K562 (cell line): ENCODE measurements around the gene WWC2. TPM values are rescaled to one million over a fixed set of nuclear protein-coding genes. Genes with fewer than 3 reads are reported as not detected.
A peak's percentile ranks its signal among the peaks of the same experiment; 100 is the strongest.

Experiments
- ARNT ChIP-seq, 2 experiments: fragments of 450-650 bp; IDR thresholded peaks; 2 replicates each; pipeline ENCODE4 v1.6.1; 2016; ENCODE audit warnings: mild to moderate bottlenecking in 1 of 2
- CBFA2T3 ChIP-seq: fragments of 450-650 bp; IDR thresholded peaks from 2 replicates; pipeline ENCODE4 v1.6.1; 2017
- CCAR2 ChIP-seq: fragments of 200-400 bp; formaldehyde crosslinking; IDR thresholded peaks from 2 replicates; pipeline ENCODE4 v1.6.1; 2017; ENCODE audit warnings: mild to moderate bottlenecking, low read depth, low read length
- HSF4 ChIP-seq: fragments of 250-450 bp; sonication (Bioruptor Pico); IDR thresholded peaks from 2 replicates; pipeline ENCODE4 v2.1.2; 2022; ENCODE audit warnings: mild to moderate bottlenecking, moderate library complexity, borderline replicate concordance
- KLF16 ChIP-seq: IDR thresholded peaks from 2 replicates; pipeline ENCODE4 v1.6.1; 2016; ENCODE audit warnings: antibody characterized with exemption
- MCM2 ChIP-seq: fragments of 450-650 bp; IDR thresholded peaks from 2 replicates; pipeline ENCODE4 v1.6.1; 2017; ENCODE audit warnings: low read depth, mild to moderate bottlenecking
- MGA ChIP-seq: fragments of 450-650 bp; IDR thresholded peaks from 2 replicates; pipeline ENCODE4 v1.6.1; 2016; ENCODE audit warnings: mild to moderate bottlenecking, moderate library complexity
- MLX ChIP-seq, 2 experiments: fragments of 450-650 bp in 1 of 2; sonication (generic) in 1 of 2; formaldehyde crosslinking; conservative IDR thresholded peaks; 2 replicates each; pipeline versions ENCODE4 v1.4.0 to v1.8.1; 2020 to 2022; ENCODE audit warnings: mild to moderate bottlenecking in 1 of 2, missing genetic modification reagents in 1 of 2
- NCOA4 ChIP-seq: fragments of 450-650 bp; IDR thresholded peaks from 2 replicates; pipeline ENCODE4 v1.6.1; 2018; ENCODE audit warnings: mild to moderate bottlenecking; ENCODE audit not compliant: partially characterized antibody
- ZMIZ1 ChIP-seq, 2 experiments: fragments of 150-350 bp in 1 of 2; IDR thresholded peaks; 2 replicates each; pipeline ENCODE4 v1.6.1; 2012 to 2016; ENCODE audit warnings: low read depth in 2 of 2, low read length in 2 of 2, mild to moderate bottlenecking in 1 of 2, moderate library complexity in 1 of 2
- ZNF143 ChIP-seq: sonication (generic); formaldehyde crosslinking; IDR thresholded peaks from 2 replicates; pipeline ENCODE4 v1.9.0; 2022; ENCODE audit warnings: mild to moderate bottlenecking, missing genetic modification reagents
- ZNF561 ChIP-seq: fragments of 450-650 bp; formaldehyde crosslinking; conservative IDR thresholded peaks from 2 replicates; pipeline ENCODE4 v1.4.0; 2020; ENCODE audit warnings: mild to moderate bottlenecking, moderate library complexity
- ZNF717 ChIP-seq: fragments of 250-450 bp; sonication (Bioruptor Pico); IDR thresholded peaks from 2 replicates; pipeline ENCODE4 v1.5.0; 2021
- polyA plus RNA-seq, 8 experiments: library from polyadenylated mRNA; depleted of rRNA in 4 of 8; stranded (reverse) in 5 of 8; unstranded in 3 of 8; fragments of >200 nt; fragmentation: Nextera tagmentation in 2 of 8; fragmentation: Illumina TruSeq in 1 of 8; extraction: Ambion mirVana in 2 of 8; extraction: Trizol in 1 of 8; gene quantifications; 2 replicates each; pipeline versions ENCODE4 v1.2.1 to v1.2.3, GENCODE V29; 2011 to 2014; ENCODE audit warnings: inconsistent platforms in 1 of 8, missing spikeins in 1 of 8
- total RNA-seq, 7 experiments: library from RNA; depleted of rRNA in 6 of 7; stranded (reverse); fragments of >200 nt in 6 of 7; fragmentation: Illumina TruSeq in 2 of 7; extraction: Trizol in 2 of 7; gene quantifications; 2 replicates each; pipeline versions ENCODE4 v1.2.1 to v1.2.3, GENCODE V29; 2011 to 2021; ENCODE audit warnings: low replicate concordance in 1 of 7

Gene WWC2
- total and polyA plus RNA-seq, 9 of the 15 experiments (the other 6 are each of a cell fraction or from before 2014, with no cell fraction given), result 3.7 to 39.4 (median 19.6) TPM

- no peak; the same call in 1 of the 2 replicates for TF ChIP-seq MGA
- no peak for TF ChIP-seq ARNT (IDR thresholded peaks at IDR 0.05)
- TF ChIP-seq MCM2, result no peak
- no peak for TF ChIP-seq ZMIZ1 (IDR thresholded peaks at IDR 0.05; ENCODE audit: low read depth in 2 of 2, low read length in 2 of 2)
- no peak for TF ChIP-seq KLF16
- TF ChIP-seq MLX (CRISPR knock-in tag; conservative IDR thresholded peaks at IDR 0.05), result no peak
- no peak for TF ChIP-seq ZNF717 (CRISPR knock-in tag)
- TF ChIP-seq NCOA4, result no peak
- TF ChIP-seq HSF4 (CRISPR knock-in tag), result no peak
- TF ChIP-seq ZNF143, result peak; percentile 44; the same call in 1 of the 2 replicates
- TF ChIP-seq CCAR2, result no peak
- no peak for TF ChIP-seq CBFA2T3
- no peak for TF ChIP-seq ZNF561 (CRISPR knock-in tag)
These were observed 886 bp upstream of the WWC2 start (continued) for GRCh38 chr4:183098019-183098722.
